K562 (cell line): ENCODE data around the gene ZNF467. TPM values are rescaled to one million over a fixed set of nuclear protein-coding genes. Genes with fewer than 3 reads are reported as not detected.

Experiments used
- ARID4B ChIP-seq: sonication (generic); formaldehyde crosslinking; IDR thresholded peaks from 2 replicates; pipeline ENCODE4 v1.8.0; 2022; ENCODE audit warnings: mild to moderate bottlenecking, missing genetic modification reagents
- BRCA1 ChIP-seq, 2 experiments: fragments of 450-650 bp in 1 of 2; sonication (generic) in 1 of 2; formaldehyde crosslinking in 1 of 2; IDR thresholded peaks; 2 replicates each; pipeline versions ENCODE4 v1.5.0 to v1.6.1; 2017 to 2020; ENCODE audit warnings: mild to moderate bottlenecking in 1 of 2, missing genetic modification reagents in 1 of 2
- CBFA2T3 ChIP-seq: fragments of 450-650 bp; IDR thresholded peaks from 2 replicates; pipeline ENCODE4 v1.6.1; 2017
- CBFB ChIP-seq: sonication (generic); formaldehyde crosslinking; IDR thresholded peaks from 2 replicates; pipeline ENCODE4 v1.4.0; 2020; ENCODE audit warnings: mild to moderate bottlenecking, missing genetic modification reagents
- HCFC1 ChIP-seq: IDR thresholded peaks from 2 replicates; pipeline ENCODE4 v1.6.1; 2012; ENCODE audit warnings: low read depth, low read length, improper control_type of control experiment
- HMG20B ChIP-seq: fragments of 250-450 bp; sonication (Bioruptor Pico); IDR thresholded peaks from 2 replicates; pipeline ENCODE4 v1.5.0; 2021; ENCODE audit warnings: mild to moderate bottlenecking
- JUNB ChIP-seq: fragments of 450-650 bp; formaldehyde crosslinking; conservative IDR thresholded peaks from 2 replicates; pipeline ENCODE4 v1.4.0; 2020; ENCODE audit warnings: mild to moderate bottlenecking
- NCOA1 ChIP-seq: fragments of 450-650 bp; IDR thresholded peaks from 2 replicates; pipeline ENCODE4 v1.6.1; 2016; ENCODE audit warnings: low read depth
- NFXL1 ChIP-seq: fragments of 450-650 bp; formaldehyde crosslinking; IDR thresholded peaks from 2 replicates; pipeline ENCODE4 v1.4.0; 2021; ENCODE audit warnings: mild to moderate bottlenecking
- NR2F6 ChIP-seq: fragments of 450-650 bp; formaldehyde crosslinking; IDR thresholded peaks from 2 replicates; pipeline ENCODE4 v1.4.0; 2020; ENCODE audit warnings: mild to moderate bottlenecking
- RBM14 ChIP-seq: fragments of 200-400 bp; formaldehyde crosslinking; IDR thresholded peaks from 2 replicates; pipeline ENCODE4 v1.6.1; 2018; ENCODE audit warnings: low read depth, mild to moderate bottlenecking, low read length, moderate library complexity, borderline replicate concordance; ENCODE audit not compliant: insufficient read depth
- RBM17 ChIP-seq: fragments of 200-400 bp; formaldehyde crosslinking; IDR thresholded peaks from 2 replicates; pipeline ENCODE4 v1.6.1; 2017; ENCODE audit warnings: low read depth, mild to moderate bottlenecking, low read length, borderline replicate concordance
- TEAD1 ChIP-seq, 2 experiments: fragments of 450-650 bp in 1 of 2; sonication (generic) in 1 of 2; formaldehyde crosslinking; IDR thresholded peaks; 2 replicates each; pipeline versions ENCODE4 v1.4.0 to v1.8.0; 2020 to 2022; ENCODE audit warnings: mild to moderate bottlenecking in 2 of 2, missing genetic modification reagents in 1 of 2
- ZNF197 ChIP-seq: fragments of 200-800 bp; sonication (Bioruptor generic); IDR thresholded peaks from 2 replicates; pipeline ENCODE4 v1.6.1; 2016; ENCODE audit warnings: low read depth, missing genetic modification characterization, missing compliant biosample characterization
- ZNF717 ChIP-seq: fragments of 250-450 bp; sonication (Bioruptor Pico); IDR thresholded peaks from 2 replicates; pipeline ENCODE4 v1.5.0; 2021
- polyA plus RNA-seq, 8 experiments: library from polyadenylated mRNA; depleted of rRNA in 4 of 8; stranded (reverse) in 5 of 8; unstranded in 3 of 8; fragments of >200 nt; fragmentation: Nextera tagmentation in 2 of 8; fragmentation: Illumina TruSeq in 1 of 8; extraction: Ambion mirVana in 2 of 8; extraction: Trizol in 1 of 8; gene quantifications; 2 replicates each; pipeline versions ENCODE4 v1.2.1 to v1.2.3, GENCODE V29; 2011 to 2014; ENCODE audit warnings: inconsistent platforms in 1 of 8, missing spikeins in 1 of 8
- total RNA-seq, 7 experiments: library from RNA; depleted of rRNA in 6 of 7; stranded (reverse); fragments of >200 nt in 6 of 7; fragmentation: Illumina TruSeq in 2 of 7; extraction: Trizol in 2 of 7; gene quantifications; 2 replicates each; pipeline versions ENCODE4 v1.2.1 to v1.2.3, GENCODE V29; 2011 to 2021; ENCODE audit warnings: low replicate concordance in 1 of 7
- TF ChIP-seq, protein P1 (sequence below): fragments of 250-450 bp; sonication (Bioruptor Pico); IDR thresholded peaks from 2 replicates; pipeline ENCODE4 v1.5.0; 2021; ENCODE audit warnings: mild to moderate bottlenecking, moderate library complexity

Gene ZNF467
- total and polyA plus RNA-seq, 9 of the 15 experiments (the other 6 are each of a cell fraction or from before 2014, with no cell fraction given), result 0.32 to 14.2 (median 1.7) TPM

DNA sequence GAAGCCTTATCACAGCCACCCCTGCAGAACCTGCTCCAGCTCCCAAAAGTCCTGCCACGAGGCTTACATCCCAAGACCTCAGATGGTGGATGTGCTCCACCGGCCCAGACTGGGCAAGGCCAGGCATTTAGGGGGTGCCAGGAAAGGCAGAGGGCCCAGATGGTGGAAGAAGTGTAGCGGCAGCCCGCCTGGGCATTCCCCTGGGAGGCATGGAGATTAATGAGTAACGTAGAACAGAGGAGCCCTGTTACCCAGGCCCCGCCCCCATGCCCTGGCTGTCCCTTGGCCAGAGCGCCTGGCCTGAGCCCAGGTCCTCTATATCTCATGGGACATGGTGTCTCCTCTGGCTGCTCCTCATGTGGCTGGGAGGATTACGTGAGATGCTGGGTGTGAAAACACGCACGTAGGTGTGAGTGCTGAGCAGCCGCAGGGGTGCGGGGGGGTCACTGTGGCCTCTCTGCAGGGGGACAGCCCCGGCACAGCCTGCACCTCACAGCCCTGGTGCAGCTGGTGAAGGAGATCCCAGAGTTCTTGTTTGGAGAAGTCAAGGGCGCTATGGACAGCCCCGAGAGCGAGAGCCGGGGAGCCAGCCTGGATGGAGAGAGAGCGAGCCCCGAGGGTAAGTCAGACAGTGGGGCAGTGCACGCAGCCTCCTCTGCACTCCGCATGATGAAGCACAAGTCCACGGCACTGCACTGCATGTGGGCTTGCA, 52.9 kb downstream of the ZNF467 start (continued):
- TF ChIP-seq ZNF197 (CRISPR knock-in tag) (no peak), NFXL1 (CRISPR knock-in tag) (no peak), RBM17 (no peak), HMG20B (no peak), NCOA1 (no peak), RBM14 (0 out of 2 replicates have a peak, but pooled peaks have one; percentile 70), ZNF717 (no peak), NR2F6 (CRISPR knock-in tag) (no peak), TEAD1 (CRISPR knock-in tag; IDR thresholded peaks at IDR 0.05) (0 out of 4 replicates have a peak, but pooled peaks of 1 of the 2 experiments have one; percentile 31), ARID4B (CRISPR knock-in tag) (0 out of 2 replicates have a peak, but pooled peaks have one; percentile 9), JUNB (no peak), CBFA2T3 (no peak), CBFB (no peak), BRCA1 (IDR thresholded peaks at IDR 0.05) (no peak), BRCA1 (CRISPR knock-in tag; IDR thresholded peaks at IDR 0.05) (0 out of 2 replicates have a peak, but pooled peaks have one; percentile 52), HCFC1 (no peak)
- TF ChIP-seq, protein P1, sequence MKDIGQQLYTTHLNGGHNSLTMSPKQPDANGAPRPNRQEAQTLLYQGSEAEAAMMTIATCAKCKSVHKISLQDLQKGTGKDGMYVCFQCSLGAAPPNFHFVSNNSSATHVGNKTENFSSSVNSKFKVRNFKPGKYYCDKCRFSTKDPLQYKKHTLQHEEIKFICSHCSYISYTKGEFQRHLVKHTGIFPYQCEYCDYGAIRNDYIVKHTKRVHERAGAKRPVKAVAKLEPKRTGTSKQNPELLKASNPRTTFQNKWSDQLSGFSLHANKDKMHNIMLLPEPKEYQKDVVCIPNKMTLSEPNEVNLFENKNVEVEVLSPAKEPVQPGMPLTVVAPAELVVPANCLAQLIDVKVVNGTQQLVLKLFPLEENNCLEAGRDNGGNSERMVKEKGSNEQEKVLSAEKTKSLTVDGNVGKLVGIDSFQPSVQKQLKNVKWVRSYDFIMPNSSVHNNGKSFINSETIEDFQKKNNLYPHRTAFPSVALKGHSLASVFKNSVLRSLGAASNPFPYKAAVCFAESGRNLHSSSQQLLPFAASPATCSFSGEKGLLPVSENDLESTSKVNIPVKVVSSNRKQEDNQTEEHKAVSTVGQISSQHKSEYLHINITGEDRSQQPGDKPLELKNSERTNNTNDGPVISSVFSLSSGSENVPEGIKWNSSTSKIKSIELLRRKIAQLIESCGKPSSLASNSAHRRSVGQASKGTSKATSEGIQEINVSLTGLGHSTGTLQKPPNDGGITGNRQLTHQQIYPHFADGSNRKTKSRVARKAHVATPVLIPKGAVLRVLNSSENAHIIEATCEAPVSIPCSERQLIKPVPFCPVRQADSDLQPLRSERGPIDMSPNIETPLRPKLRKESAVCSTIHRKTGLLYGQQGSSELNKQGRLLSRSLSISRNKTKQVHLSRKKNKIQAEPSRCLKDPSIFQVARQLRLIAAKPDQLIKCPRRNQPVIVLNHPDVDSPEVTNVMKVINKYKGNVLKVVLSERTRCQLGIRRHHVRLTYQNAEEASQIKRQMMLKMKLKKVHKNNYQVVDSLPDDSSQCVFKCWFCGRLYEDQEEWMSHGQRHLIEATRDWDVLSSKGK (CRISPR knock-in tag), result no peak
